Measurements from ENCODE around the gene UGT1A4.

The UGT1A4 gene

GRCh38 chr2:233803292-233803911 lies 84.9 kb downstream of the UGT1A4 start:
- H3K27ac ChIP-seq, result no peak overlapping the region
- DNase-seq (ENCODE audit: low read depth, low spot score), result no peak

- H3K27ac ChIP-seq, result no peak overlapping the region
- no peak for DNase-seq (ENCODE audit: low read depth, low spot score)
Measured at GRCh38 chr2:233803994-233804393, 85.5 kb downstream of the UGT1A4 start.

GRCh38 chr2:233807215-233807865 lies 88.8 kb downstream of the UGT1A4 start:
- no peak for DNase-seq (ENCODE audit: low read depth, low spot score)
- no peak overlapping the region for H3K27ac ChIP-seq

- DNase-seq (ENCODE audit: low read depth, low spot score), result no peak
- H3K27ac ChIP-seq, result no peak overlapping the region
Measured at GRCh38 chr2:233807966-233808935, 89.7 kb downstream of the UGT1A4 start.

DNA sequence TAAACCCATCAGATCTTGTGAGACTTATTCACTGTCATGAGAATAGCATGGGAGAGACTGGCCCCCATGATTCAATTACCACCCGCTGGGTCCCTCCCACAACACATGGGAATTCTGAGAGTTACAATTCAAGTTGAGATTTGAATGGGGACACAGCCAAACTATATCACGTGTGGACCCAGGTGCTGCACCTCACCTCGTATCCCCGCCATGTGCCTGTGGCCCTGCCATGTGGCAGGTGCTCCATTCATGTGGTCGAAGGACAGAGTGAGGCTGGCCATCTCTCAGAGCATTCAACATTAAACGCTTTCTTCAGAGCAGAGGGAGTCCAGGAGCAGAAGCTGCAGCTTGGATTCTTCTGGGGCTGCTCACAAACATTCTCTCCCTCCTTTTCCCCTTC lies 91.8 kb downstream of the UGT1A4 start:
- no peak for DNase-seq (ENCODE audit: low read depth, low spot score)
- H3K27ac ChIP-seq, result no peak overlapping the region

GRCh38 chr2:233811087-233811486 lies 92.6 kb downstream of the UGT1A4 start:
- no peak for DNase-seq (ENCODE audit: low read depth, low spot score)
- no peak overlapping the region for H3K27ac ChIP-seq

DNA sequence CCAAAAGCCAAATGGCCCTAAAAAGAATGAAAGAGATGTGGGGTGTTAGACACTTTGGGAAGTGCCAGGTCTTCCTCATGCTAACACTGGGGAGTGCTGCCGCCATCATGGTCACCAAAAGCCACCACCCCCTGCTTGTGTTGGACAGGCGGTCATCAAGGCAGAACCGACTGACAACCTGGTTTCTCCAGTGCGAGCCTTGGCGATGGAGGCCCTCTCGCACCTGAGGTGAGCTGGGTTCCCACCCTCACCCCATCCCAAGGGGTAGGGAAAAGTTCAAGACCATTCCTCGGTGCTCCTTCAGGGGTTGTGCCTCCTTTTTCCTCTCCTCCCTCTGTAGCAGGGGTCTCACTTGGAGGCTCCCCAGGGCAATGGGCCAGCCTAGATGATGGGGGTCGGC lies 93.2 kb downstream of the UGT1A4 start:
- DNase-seq (ENCODE audit: low read depth, low spot score), result no peak
- no peak overlapping the region for H3K27ac ChIP-seq

GRCh38 chr2:233813236-233814055 lies 94.9 kb downstream of the UGT1A4 start:
- no peak overlapping the region for H3K27ac ChIP-seq
- DNase-seq (ENCODE audit: low read depth, low spot score), result no peak

DNA sequence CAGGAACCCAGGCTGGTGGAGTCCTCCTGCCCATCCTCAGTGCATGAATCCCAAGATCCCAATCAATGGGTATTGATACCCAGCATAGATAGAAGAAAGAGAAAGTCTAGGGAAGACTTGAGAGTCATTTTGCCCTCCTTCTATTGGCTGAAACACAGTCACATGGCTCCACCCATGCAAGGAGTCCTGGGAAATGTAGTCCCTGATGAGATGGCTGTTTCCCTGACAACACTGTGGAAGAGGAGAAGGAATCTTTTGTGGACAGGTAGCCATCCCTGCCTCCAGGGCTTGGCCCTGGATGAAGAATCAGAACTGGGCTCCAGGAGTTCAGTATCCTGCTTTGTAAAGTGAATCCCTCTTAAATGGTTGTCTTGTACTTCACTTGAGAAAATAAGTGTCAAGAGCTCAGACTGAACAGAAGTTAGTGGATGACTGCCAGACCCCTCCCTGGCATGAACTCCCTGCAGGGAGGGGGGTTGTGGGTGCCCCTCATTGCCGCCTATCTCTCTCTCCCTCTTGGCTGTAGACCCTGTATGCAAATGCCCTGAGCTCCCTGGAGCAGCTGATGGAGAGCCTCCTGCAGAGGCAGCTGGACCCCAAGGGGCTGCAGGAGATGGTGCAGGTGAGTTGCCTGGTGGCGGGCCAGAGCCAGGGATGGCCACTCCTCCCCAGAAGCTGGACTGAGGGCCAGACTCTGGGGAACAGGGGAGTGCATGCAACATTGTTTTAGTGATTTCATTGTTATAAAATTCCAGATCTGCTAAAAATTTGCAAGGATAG lies 95.7 kb downstream of the UGT1A4 start:
- no peak overlapping the region for H3K27ac ChIP-seq
- DNase-seq (ENCODE audit: low read depth, low spot score), result no peak

- no peak overlapping the region for H3K27ac ChIP-seq
- DNase-seq (ENCODE audit: low read depth, low spot score), result no peak
Measured at GRCh38 chr2:233815861-233816260, 97.3 kb downstream of the UGT1A4 start.

GRCh38 chr2:233816334-233816733 lies 97.8 kb downstream of the UGT1A4 start:
- no peak overlapping the region for H3K27ac ChIP-seq
- DNase-seq (ENCODE audit: low read depth, low spot score), result no peak

- no peak overlapping the region for H3K27ac ChIP-seq
- no peak for DNase-seq (ENCODE audit: low read depth, low spot score)
Measured at GRCh38 chr2:233816771-233817170, 98.2 kb downstream of the UGT1A4 start.

DNA sequence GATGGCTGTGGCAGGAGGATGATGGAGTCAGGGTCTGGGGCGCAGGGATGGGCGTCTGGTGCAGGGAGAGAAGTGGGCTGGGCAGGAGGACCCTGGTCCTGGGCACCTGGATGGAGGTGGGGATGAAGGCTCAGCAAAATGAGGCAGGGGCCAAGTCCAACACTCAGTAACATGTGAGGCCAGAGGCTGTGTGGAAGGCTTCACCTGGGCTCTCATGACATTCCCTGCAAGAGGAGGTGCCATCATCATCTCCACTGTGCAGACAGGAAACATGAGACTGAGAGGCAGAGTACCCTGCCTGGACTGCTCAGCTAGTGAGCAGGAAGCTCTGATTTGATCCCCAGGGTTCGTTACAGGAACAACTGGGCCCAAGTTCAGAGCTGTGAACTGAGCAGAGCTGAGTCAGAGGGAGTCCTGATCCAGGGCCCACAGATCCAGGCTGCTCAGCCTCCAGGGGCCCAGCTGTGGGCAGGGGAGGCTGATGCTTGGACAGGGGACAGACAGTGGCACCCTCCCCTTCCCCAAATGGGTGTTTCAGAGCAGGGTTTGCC lies 98.9 kb downstream of the UGT1A4 start:
- H3K27ac ChIP-seq, result no peak overlapping the region
- DNase-seq (ENCODE audit: low read depth, low spot score), result no peak

- no peak overlapping the region for H3K27ac ChIP-seq
- no peak for DNase-seq (ENCODE audit: low read depth, low spot score)
Measured at GRCh38 chr2:233817995-233818638, 99.6 kb downstream of the UGT1A4 start.

DNA sequence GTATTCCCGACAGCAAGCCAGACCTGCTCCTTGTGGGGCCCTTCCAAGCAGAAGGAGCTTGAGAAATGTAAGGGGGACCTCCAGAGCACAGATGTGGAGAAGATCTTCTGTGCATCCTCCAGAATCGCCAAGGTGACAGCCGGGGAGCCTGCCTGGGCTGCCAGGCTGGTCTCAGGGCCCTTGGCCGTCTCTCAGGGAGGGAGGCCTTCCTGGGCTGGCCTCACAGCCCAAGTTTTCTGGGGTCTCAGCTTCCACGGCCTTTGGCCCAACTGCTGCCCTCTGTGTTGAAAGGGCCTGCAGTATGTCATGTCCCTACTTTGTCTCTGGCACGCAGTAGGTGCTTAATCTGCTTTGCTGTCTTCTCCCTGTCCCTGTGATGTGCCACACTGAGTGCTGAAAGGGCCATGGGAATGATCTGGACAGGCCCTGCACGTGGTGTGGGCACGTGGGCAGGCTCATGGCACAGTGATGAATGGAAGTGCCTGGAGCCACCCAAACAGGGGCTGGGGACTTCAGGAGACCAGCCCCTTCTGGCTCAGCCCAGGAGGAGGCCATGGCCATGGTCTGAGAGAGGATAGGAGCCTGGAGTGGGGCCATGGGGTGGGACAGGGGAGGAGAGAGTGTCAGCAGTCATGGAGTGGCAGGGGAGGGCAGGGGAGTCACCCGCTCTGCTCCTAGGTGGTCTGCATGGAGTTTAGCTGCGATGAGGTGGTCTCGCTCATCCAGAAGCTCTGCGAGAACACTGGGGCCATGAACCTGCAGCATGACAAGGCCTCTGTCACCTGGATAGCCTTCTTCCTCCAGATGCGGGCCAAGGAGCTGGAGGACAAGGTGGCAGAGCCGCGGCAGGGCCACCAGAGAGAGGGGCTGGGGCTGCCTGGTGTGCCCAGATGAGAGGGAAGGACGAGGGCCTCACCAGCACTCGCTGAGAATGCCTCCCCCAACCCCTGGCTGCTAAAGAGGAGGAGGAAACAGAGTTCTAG lies 100.4 kb downstream of the UGT1A4 start:
- no peak for DNase-seq (ENCODE audit: low read depth, low spot score)

DNA sequence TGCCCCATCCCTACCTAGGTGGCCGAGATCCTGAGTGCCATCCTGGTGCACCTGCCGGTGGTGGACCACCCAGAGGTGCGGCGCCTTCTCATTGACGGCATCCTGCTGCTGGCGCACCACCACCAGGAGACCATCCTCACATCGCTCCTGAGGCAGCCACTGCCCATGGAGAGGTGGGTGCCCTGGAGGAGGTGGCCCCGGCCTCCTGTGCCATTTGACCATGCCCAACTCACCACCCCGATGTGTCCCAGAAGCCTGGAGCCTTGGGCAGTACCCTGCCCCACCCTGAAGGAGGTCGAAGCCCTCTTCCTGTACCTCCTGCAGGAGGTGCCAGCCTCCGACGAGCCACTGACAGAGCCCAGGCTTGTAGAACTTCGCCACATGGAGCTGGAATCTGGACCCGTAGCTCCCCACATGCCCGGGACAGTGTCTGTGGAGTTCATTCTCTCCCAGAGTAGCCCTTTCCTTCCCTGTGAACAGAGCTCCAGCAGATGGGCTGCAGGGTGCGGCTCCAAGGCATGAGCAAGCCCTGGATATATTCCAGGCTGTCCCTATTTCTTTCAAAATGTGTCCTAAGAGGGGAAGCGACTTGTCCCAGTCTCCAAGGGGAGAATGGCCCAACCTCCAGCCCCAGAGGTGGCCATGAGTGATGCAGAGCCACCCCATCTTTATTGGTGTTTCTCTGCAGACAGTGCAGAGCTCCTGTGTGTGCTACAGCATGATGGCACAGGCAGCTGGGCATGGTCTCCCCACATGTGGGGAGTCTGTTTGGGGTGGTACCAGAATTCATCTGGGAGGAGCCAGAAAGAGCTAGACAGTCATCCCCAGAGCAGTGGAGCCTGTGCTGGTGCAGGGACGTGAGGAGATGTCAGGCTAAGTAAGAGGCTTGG lies 101.6 kb downstream of the UGT1A4 start:
- no peak overlapping the region for H3K27ac ChIP-seq
- no peak for DNase-seq (ENCODE audit: low read depth, low spot score)

More for the DNA sequence above, 100.4 kb downstream of the UGT1A4 start:
- H3K27ac ChIP-seq, result no peak overlapping the region

DNA sequence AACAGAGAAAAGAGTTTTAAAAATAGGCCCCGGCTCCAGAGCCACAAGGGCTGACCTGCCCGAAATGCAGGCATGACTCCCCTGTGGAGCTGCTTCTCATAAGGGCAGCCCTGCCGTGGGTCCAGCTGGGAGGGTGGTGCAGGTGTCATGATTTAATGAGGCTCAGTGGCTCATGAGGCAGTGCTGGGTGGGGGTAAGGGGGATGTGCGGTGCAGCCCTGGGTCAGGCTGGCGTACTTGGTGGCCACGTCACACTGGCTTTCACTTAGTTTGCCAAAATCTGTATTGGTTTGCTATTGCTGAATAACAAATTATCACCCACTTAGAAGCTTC lies 102.2 kb downstream of the UGT1A4 start:
- no peak for DNase-seq (ENCODE audit: low read depth, low spot score)

More for the DNA sequence above, 102.2 kb downstream of the UGT1A4 start:
- no peak overlapping the region for H3K27ac ChIP-seq

Data from epithelial cell of prostate (primary cell).